HG02763 (cell line): Measurements from ENCODE around the gene ZNF319.

Experiments used
- ATAC-seq: cut with Tn5 transposase; IDR thresholded peaks from one replicate; pipeline ENCODE4 v1.9.1; 2021; ENCODE audit warnings: mild to moderate bottlenecking, moderate library complexity; ENCODE audit not compliant: unreplicated experiment

ZNF319 gene

DNA sequence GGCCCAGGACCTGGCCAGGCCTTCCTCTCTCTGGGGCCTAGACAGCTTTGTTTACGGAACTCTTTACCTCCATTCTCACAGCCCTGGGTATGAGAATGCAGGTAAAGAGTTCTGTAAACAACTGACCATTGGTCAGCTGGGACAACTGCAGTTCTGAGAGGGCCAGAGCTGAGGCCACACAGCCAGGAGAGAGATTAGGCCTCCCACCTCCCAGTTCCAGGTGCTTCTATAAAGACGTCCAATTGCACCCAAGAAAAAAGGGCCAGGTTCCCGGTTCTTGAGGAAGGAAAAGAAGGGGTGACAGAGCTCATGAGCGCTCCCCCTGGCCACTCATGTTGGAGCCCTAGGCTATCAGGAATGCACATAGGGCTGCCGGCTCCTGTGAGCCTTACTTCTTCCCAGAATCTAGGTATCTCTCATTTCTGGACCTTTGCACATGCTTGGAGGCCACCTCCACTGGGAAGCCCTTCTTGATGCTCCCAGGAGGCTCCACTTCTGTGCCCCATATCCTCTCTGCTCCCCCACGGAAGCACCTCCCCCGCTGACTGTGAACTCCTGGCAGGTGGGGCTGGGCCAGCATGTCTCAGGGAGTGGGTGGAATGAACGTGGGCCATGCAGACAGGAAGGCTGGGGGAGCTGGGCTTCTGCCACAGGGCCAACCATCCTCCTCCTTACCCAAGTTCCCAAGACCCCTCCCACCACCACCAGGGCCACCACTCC is 42.6 kb downstream of the ZNF319 start:
- ATAC-seq, result no peak

DNA sequence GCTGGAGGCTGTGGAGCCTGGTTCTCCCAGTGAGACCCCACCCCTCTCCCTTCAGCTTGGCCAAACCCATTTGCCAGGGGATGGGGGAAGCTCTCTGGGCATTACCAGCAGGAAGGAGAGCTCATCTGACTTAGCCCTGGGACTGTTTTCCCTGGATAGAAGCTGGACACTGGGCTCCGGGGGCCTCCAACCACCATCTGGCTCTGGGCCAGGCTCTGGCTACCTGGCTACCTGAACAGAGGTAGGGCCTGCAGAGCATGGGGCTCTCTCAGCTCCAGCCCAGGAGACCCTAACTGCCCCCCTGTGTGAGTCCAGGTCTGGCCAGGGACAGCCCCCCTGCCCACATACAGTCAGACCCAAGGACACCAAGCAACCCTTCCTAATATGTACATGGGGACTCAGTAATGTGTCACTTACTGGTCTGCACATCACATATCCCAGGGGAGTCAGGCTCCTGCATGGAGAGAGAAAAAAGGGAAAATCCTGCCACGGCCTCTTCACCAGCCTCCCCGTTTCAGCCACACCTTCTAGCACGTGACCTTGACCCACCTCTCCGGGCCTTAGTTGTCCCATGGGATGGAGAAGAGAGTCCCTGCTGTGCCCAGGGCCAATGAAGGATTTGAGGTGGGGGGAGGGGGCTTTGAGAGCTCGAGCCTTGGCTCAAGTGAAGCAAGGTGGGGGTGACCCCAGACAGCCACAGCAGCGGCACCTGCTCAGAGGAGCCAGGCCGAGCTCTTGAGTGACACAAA is 43.4 kb downstream of the ZNF319 start:
- no peak for ATAC-seq

DNA sequence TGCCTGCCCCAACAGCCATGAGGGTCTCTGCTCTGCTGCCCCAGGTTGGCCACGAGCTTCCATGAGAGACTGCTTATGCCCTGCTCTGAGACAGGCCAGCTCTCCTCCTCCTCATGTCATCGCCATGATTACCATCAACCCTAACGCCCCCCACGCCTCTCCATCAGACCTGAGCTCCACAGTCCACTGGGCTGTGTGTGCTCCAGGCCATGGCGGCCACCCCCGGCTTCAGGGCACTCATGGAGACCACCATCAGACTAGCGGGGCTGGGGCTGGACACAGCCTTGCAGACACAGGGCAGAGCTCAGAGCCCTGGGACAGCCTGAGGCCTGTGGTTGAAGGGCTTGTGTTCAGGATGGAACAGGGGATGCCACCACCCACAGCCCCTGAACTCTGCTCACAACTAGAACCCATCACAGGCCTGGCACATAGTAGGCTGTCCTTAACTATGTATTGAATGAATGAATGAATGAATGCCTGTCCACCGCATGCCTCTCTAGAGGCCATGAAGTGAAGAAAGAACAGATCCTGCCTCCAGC is 44.1 kb downstream of the ZNF319 start:
- no peak for ATAC-seq

DNA sequence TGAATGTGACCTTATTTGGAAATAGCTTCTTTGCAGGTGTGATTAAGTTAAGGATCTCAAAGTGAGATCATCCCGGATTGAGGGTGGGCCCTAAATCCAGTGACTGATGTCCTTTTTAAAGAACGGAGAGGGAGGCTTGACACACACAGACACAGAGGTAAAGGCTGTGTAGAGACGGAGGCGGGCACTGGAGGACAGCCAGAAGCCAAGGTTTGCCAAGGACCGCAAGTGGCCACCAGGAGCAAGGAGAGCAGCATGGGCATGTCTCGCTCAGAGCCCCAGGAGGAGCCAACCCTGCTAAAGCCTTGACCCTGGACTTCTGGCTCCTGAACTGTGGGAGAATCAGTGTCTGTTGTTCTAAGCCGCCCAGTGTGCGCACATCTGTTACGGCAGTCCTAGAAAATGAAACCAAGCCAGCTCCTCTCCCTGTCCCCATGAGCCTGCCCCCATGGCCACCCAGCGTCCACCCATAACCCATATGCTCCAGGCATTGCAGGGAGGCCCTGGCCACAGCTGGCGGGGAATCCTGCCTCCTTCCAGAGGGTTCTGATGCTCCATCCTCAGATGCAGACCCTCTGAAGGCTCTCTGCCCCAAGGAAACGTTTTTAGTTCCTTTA is 44.8 kb downstream of the ZNF319 start:
- ATAC-seq, result no peak

DNA sequence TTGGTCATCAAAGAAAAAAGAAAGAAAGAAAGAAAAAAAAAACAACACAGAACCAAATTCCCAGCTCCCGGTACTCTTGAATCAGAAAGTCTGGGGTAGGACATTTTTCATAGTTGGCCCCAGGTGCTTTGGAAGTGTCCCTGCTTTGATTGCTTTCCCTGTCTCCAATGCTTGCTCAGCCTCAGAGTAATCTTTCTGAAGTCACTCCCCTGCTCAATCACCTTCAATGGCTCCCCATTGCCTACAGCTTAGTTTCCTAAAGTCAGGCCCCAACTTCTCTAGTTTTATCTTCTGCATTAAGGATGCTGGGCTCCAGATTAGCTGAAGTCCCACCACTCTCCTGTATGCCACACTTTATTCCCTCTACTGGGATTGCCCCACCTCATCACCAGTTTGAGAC is 46.6 kb downstream of the ZNF319 start:
- no peak for ATAC-seq

DNA sequence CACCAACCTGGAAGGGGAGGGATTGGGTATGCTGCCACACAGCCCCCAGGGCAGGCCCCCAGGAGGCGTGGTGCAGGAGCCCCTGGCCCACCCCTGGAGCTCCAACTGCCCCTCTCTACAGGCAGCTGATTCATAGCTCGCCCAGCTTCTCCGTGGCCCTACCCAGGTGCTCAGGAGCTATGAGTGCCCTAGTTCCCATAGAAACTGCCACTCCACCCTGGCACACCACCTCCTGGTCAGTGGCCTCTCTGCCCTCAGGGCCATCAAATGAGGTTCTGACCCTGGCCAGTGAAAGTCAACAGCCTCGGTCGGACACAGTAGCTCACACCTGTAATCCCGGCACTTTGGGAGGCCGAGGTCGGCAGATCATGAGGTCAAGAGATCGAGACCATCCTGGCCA is 47.6 kb downstream of the ZNF319 start:
- ATAC-seq, result no peak

DNA sequence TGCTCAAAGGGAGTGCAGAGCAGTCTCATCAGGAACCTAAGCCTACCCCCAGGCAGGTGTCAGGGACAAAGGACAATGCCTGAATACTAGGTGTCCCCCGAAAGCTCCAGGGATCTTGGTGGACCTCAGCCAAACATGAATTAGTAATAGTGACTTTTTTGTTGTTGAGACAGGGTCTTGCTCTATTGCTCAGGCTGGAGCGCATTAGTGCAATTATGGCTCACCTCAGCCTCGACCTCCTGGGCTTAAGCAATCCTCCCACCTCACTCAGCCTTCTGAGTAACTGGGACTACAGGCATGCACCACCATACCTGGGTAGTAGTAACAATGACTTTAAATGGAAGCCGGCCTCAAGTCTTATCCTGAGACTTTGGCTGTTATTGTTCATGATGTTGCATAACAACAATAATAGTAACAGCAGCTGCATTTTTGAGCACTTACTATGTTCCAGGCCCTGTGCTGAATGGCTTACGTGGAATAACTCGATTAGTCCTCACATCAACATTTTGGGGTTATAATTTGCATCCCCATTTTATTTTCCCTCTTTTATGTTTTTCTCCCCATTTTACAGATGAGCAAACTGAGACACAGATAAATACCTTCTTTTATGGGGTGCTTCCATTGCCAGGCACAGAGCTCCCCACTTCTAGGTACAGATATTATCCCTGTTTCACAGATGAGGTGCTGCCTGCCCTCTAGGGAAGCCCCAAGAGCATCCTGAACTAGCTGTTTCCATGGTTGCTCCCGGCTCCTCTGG is 49.1 kb downstream of the ZNF319 start:
- no peak for ATAC-seq

DNA sequence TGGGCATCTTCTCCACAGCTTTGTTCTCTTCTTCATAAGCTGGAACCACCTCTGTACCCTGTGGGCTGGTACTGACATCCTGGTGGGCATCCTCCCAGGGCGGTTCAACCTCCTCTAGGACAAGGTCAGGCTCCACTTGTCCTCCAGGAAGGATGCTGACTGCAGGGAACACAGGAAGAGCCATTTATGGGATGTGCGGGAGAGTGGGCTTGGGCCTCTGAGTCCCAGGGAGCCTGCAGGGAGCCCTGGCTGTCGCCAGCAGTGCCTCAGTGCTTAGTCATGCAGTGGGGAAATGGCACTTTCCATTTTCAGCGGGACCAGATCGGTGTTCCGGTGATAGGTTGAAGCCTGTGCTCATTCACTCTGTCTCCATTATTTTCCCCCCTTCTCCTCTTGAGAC is 50.1 kb downstream of the ZNF319 start:
- ATAC-seq, result no peak

DNA sequence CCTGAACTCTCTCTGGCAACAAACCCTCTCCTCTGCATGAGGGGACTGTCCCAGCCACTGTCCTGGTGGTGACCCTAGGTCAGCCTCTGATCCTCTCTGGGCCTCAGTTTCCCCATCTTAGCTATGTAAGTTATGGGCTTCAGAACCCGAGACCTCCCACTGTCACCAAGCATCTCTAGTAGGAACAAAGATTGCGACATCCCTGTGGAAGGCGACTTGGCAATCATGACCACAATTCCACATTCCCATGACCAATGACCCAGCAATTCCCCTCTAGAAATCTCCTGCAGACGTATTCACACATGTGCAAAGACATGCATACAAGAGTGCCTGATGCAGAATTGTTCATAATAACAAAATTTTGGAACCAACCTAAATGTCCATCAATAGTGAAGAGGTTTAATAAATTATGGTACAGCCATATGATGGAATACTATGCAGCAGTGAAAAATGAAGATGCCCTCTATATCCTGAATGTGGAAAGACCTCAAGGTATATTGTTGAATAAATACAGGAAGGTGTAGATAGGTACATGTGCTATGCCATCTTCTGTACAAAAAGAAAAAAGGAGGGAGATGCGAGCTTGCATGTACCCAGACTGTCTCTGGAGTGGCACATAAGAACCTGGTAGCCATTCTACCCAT is 50.8 kb downstream of the ZNF319 start:
- ATAC-seq, result no peak

DNA sequence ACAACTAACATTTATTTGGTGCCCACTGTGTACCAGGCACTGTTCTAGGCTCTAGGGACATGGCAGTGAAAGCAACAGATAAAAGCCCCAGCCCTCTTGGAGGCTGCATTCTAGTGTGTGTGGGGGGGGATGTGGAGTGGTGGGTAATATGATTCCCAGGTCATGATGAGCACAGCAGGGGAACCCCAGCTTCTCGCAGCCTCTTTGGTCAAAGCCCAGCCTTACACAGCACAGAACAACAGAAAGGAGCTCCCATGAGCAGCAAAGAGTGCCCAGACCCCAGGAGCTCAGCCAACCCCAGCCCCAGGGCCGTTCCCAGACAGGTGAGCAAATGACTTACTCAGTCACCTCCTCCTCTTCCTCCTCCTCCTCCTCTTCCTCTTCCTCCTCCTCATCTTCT is 51.5 kb downstream of the ZNF319 start:
- no peak for ATAC-seq

DNA sequence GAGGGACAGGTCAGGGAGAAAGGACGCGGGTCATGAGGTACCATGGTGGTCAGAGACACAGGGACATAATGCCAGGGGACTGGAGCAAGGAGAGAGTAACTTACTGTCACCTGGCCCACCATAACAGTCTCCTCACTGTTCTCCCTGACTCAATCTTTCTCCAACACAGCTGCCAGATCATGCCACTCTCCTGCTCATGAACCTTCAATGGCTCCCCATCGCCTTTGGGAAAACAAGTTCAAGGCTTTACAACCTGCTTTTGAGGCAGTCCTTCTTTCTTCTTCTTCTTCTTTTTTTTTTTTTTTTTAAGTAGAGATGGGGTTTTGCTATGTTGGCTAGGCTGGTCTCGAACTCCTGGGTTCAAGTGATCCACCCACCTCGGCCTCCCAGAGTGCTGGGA is 52.4 kb downstream of the ZNF319 start:
- ATAC-seq, result no peak

DNA sequence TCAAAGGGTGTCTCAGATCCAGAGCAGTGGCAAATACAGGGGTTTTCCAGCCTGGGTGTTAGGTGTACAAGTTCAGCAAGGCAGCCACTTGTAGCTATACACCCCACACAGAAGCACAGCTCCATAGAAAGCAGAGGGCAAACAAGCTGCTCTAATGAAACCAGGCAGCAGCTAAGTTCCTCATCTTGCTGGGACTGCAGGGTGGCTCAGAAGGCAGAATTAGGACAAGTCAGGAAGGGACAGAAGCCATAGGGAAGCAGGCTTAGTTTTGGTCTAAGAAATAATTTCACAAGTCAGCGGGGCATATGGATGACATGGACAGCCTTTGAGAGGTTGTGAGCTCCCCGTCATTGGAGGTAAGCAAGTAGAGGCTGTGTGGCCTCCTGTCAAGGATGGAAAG is 53.2 kb downstream of the ZNF319 start:
- ATAC-seq, result no peak

DNA sequence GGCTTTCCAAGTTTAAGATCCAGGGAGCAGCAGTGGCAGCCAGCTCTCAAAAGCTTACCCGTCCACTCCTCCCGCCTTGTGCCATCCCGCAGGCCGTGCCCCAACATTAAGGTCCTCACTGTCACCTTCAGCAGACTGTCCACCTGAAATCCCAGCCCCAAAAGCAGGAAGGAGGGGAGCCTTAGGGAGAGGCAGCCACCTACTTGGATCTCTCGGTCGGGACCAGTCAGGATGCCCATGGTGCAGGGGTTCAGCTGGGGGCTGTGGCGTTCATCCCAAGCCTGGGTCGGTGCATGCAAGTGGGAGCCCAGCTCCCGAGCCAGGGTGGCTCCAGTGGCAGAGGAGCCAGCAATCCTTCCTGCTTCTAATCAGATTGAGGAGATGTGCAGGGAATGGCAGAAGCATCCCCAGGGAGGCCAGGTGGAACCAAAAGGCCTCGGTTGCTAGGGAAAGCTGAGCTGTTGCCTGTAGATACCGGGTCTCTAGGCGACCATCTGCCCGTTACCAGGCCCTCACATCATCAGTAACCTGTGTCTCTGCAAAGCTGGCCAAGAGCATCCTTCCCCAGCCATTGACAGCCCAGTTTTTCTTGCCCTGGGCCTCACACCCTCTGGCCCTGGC is 54.2 kb downstream of the ZNF319 start:
- no peak for ATAC-seq

DNA sequence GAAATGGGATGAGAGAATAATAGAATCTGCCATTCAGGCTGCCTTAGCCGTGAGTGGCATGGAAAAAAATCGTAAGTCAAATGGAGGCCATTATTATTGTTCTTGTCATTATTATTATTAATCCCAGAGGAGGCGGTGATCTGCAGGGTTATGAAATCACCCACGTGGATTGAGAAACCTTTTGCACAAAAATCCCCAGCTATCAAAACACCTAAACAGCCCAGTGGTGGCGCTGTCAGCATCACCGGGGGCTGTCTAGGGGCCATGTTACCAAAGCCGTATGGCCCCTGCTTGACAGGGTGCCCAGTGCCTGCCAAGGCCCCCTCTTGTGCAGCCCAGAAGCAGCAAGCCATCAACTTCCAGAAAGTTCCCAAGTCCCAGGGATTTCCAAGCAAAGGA is 54.7 kb downstream of the ZNF319 start:
- no peak for ATAC-seq

DNA sequence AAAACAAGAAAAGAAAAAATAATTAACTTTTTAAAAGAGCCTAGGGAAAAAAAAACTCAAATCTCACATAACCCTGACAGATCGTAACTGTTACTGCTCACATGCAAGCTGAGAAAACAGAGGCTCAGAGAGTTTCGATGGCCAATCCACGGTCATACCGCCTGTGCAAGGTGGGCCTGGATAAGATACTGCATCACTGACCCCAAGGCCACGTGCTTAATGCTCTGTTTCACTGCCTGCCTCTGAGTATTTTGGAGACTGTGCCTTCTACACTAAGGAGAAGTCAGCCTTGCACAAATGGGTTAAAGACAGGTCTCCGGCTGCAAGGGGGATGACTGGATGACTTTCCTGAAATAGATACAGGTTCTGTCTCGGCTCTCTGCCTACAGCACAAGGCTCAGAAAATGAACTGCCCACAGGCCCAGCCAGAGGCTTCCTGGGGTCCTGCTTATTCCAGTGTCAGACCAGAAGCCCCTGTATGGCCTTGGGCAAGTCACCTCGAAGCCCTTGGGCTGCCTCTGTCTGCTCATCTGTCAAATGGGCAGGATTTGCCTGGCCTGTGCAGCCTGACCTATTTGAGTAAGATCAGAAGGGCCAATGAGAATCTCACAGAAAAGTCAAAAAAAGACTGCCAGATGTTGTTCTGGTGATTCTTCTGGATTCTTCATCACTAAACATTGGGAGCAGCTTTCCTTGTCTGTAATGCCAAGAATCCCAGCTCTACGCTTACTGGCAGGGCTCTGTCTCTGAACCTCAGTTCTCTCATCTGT is 55.3 kb downstream of the ZNF319 start:
- no peak for ATAC-seq
